Body of pancreas (tissue), 4 donors: ENCODE data around the gene GGT7. TPM values are rescaled to one million over a fixed set of nuclear protein-coding genes. Genes with fewer than 3 reads are reported as not detected.
"Not testable (repeated sequence)": the region's sequence is repeated elsewhere in the genome, so short reads cannot be mapped to it uniquely, and the experiment has no call there.

Experiments used
- ATAC-seq: fragments of 150-250 bp; one replicate; pipeline ENCODE4 v1.9.1; 2016
- DNase-seq, 4 donors: peaks; one replicate each; pipeline ENCODE4 v3.0.0-alpha.2; 2019
- H3K27ac ChIP-seq, 4 donors: fragments of 200-600 bp; sonication (generic); 1 replicate in 3 of 4; 2 replicates in 1 of 4; pipeline versions ENCODE4 v1.5.1 to v1.6.1; 2016 to 2019; ENCODE audit warnings: mild to moderate bottlenecking in 1 of 4, mixed read lengths in 1 of 4, moderate library complexity in 1 of 4
- H3K27me3 ChIP-seq, 2 donors: fragments of 200-600 bp; sonication (generic); one replicate each; pipeline ENCODE4 v1.6.0; 2016; ENCODE audit warnings: mild to moderate bottlenecking in 1 of 2
- H3K36me3 ChIP-seq, 2 donors: fragments of 200-600 bp; sonication (generic); replicated peaks in 1 of 2; 2 replicates each; pipeline ENCODE4 v1.5.1; 2016; ENCODE audit warnings: low read depth in 2 of 2; ENCODE audit not compliant: insufficient read depth in 1 of 2
- H3K4me1 ChIP-seq: fragments of 200-600 bp; sonication (generic); one replicate; pipeline ENCODE4 v1.6.0; 2016
- H3K4me3 ChIP-seq, 2 donors: fragments of 200-600 bp; sonication (generic); 1 replicate in 1 of 2; 2 replicates in 1 of 2; pipeline ENCODE4 v1.5.1; 2016 to 2019
- H3K9me3 ChIP-seq, 3 donors: fragments of 200-600 bp; sonication (generic); 1 replicate in 2 of 3; 2 replicates in 1 of 3; pipeline ENCODE4 v1.5.1; 2016
- POLR2A ChIP-seq, 3 donors: fragments of 450-650 bp; IDR thresholded peaks; one replicate each; pipeline ENCODE4 v1.6.1; 2016; ENCODE audit warnings: antibody characterized with exemption in 3 of 3, mild to moderate bottlenecking in 2 of 3
- WGBS, 2 donors: methylation state at CpG; one replicate each; pipeline ENCODE4 v1.1.5; 2017; 5-methylcytosine and 5-hydroxymethylcytosine counted together
- intact Hi-C: fragments of 100-400 bp; cut with DNase I; formaldehyde crosslinking; loops from one replicate; pipeline ENCODE4 v1.15.1; 2023
- total RNA-seq, 2 donors: library from RNA; depleted of rRNA; stranded (reverse); fragments of >200 nt; gene quantifications; one replicate each; pipeline ENCODE4 v1.1.0, GENCODE V29; 2016
- TF ChIP-seq, protein P1 (sequence below), 7 experiments: fragments of 450-650 bp in 4 of 7; fragments of 200-600 bp in 3 of 7; sonication (generic) in 3 of 7; IDR thresholded peaks; one replicate each; pipeline ENCODE4 v1.5.1; 2016 to 2019; ENCODE audit warnings: antibody characterized with exemption in 7 of 7

The GGT7 gene
- total RNA-seq, 2 donors from 2014 or later = 19.2 to 22.7 TPM

GRCh38 chr20:34884260-34884659 is 11.6 kb upstream of the GGT7 start:
- intact Hi-C loops = no loop called here
- no peak for ATAC-seq
- no peak overlapping the region for H3K27ac ChIP-seq
- H3K4me1 ChIP-seq = peaks cover 22% of the 10 kb centered on the region
- WGBS, 2 donors = 58 to 87% methylated on average over 1 of the region's 1 CpG
- DNase-seq = no peak
- peaks cover 0 to 5% of the 10 kb centered on the region in 2 donors for H3K36me3 ChIP-seq
- H3K9me3 ChIP-seq = no peaks in the 10 kb centered on the region
- TF ChIP-seq, protein P1, sequence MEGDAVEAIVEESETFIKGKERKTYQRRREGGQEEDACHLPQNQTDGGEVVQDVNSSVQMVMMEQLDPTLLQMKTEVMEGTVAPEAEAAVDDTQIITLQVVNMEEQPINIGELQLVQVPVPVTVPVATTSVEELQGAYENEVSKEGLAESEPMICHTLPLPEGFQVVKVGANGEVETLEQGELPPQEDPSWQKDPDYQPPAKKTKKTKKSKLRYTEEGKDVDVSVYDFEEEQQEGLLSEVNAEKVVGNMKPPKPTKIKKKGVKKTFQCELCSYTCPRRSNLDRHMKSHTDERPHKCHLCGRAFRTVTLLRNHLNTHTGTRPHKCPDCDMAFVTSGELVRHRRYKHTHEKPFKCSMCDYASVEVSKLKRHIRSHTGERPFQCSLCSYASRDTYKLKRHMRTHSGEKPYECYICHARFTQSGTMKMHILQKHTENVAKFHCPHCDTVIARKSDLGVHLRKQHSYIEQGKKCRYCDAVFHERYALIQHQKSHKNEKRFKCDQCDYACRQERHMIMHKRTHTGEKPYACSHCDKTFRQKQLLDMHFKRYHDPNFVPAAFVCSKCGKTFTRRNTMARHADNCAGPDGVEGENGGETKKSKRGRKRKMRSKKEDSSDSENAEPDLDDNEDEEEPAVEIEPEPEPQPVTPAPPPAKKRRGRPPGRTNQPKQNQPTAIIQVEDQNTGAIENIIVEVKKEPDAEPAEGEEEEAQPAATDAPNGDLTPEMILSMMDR (IDR thresholded peaks at IDR 0.05) = no peak
- no peaks in the 10 kb centered on the region for H3K27me3 ChIP-seq
- H3K4me3 ChIP-seq = no peak overlapping the region

GRCh38 chr20:34883809-34884208 is 11.2 kb upstream of the GGT7 start:
- DNase-seq (no peak), ATAC-seq (no peak)
- Histone ChIP-seq H3K4me1 (peaks cover 22% of the 10 kb centered on the region), H3K27ac (no peak overlapping the region), H3K27me3 (no peaks in the 10 kb centered on the region), H3K4me3 (no peak overlapping the region), H3K9me3 (no peaks in the 10 kb centered on the region), H3K36me3 (peaks cover 0 to 5% of the 10 kb centered on the region in 2 donors)
- WGBS, 2 donors = 87 to 91% methylated on average over 4 of the region's 4 CpGs
- intact Hi-C loops = no loop called here
- no peak for TF ChIP-seq POLR2A (IDR thresholded peaks at IDR 0.05)
- TF ChIP-seq, protein P1 (IDR thresholded peaks at IDR 0.05) = no peak

- ATAC-seq (no peak), DNase-seq (no peak)
- Histone ChIP-seq H3K4me1 (peaks cover 17% of the 10 kb centered on the region), H3K27ac (no peak overlapping the region), H3K9me3 (no peaks in the 10 kb centered on the region), H3K4me3 (no peak overlapping the region), H3K36me3 (peaks cover 0 to 5% of the 10 kb centered on the region in 2 donors), H3K27me3 (no peaks in the 10 kb centered on the region)
- intact Hi-C loops = no loop called here
- TF ChIP-seq, protein P1 (IDR thresholded peaks at IDR 0.05) = no peak
- no peak for TF ChIP-seq POLR2A (IDR thresholded peaks at IDR 0.05)
These were observed 10.5 kb upstream of the GGT7 start for GRCh38 chr20:34883087-34883688.

GRCh38 chr20:34881689-34882088 is 9.0 kb upstream of the GGT7 start:
- H3K4me1 ChIP-seq = peaks cover 25% of the 10 kb centered on the region
- intact Hi-C loops = no loop called here
- H3K27me3 ChIP-seq = no peaks in the 10 kb centered on the region
- H3K27ac ChIP-seq = no peak overlapping the region
- no peak for DNase-seq
- ATAC-seq = no peak
- TF ChIP-seq, protein P1 (IDR thresholded peaks at IDR 0.05) = no peak
- TF ChIP-seq POLR2A (IDR thresholded peaks at IDR 0.05) = no peak
- no peaks in the 10 kb centered on the region for H3K9me3 ChIP-seq
- H3K4me3 ChIP-seq = no peak overlapping the region
- peaks cover 0 to 5% of the 10 kb centered on the region in 2 donors for H3K36me3 ChIP-seq
- WGBS, 2 donors = 56 to 67% methylated on average over 2 of the region's 2 CpGs

GRCh38 chr20:34880971-34881370 is 8.3 kb upstream of the GGT7 start:
- H3K27me3 ChIP-seq, DNase-seq, H3K36me3 ChIP-seq, H3K9me3 ChIP-seq, intact Hi-C loops, H3K27ac ChIP-seq, H3K4me3 ChIP-seq, ATAC-seq: not testable (repeated sequence)
- WGBS, 2 donors = 84 to 90% methylated on average over 5 to 7 of the region's 7 CpGs
- peaks cover 18% of the 10 kb centered on the region for H3K4me1 ChIP-seq
